ENCODE measurements around the gene EHD1. TPM values are rescaled to one million over a fixed set of nuclear protein-coding genes. Genes with fewer than 3 reads are reported as not detected.

The EHD1 gene
- total and polyA plus RNA-seq, 9 of the 15 experiments (the other 6 are each of a cell fraction or from before 2014, with no cell fraction given) = 0.46 to 65.0 (median 16.4) TPM

- TF ChIP-seq USF1 (CRISPR knock-in tag; IDR thresholded peaks at IDR 0.05) (no peak), PRPF4 (IDR thresholded peaks at IDR 0.05; ENCODE audit: insufficient read depth, low read depth, low read length, poor library complexity, severe bottlenecking) (no peak), ZNF263 (CRISPR knock-in tag; IDR thresholded peaks at IDR 0.05; ENCODE audit: borderline replicate concordance) (peak; percentile 45), ZFP1 (CRISPR knock-in tag; IDR thresholded peaks at IDR 0.05) (no peak), HEY1 (CRISPR knock-in tag; IDR thresholded peaks at IDR 0.05; ENCODE audit: borderline replicate concordance) (no peak), GABPB1 (CRISPR knock-in tag; IDR thresholded peaks at IDR 0.05) (peak; percentile 49; the same call in 1 of the 2 replicates), PATZ1 (CRISPR knock-in tag; IDR thresholded peaks at IDR 0.05; ENCODE audit: borderline replicate concordance) (no peak), ZNF165 (CRISPR knock-in tag; IDR thresholded peaks at IDR 0.05; ENCODE audit: borderline replicate concordance) (no peak), FOXM1 (IDR thresholded peaks at IDR 0.05; ENCODE audit: low read depth) (peak; percentile 79), FOXM1 (CRISPR knock-in tag; IDR thresholded peaks at IDR 0.05; ENCODE audit: low read depth) (no peak), GABPB2 (CRISPR knock-in tag; conservative IDR thresholded peaks at IDR 0.05) (no peak), PURB (CRISPR knock-in tag; IDR thresholded peaks at IDR 0.05; ENCODE audit: low read depth) (no peak), ZBTB8A (IDR thresholded peaks at IDR 0.05; ENCODE audit: partially characterized antibody) (no peak), MIER1 (IDR thresholded peaks at IDR 0.05; ENCODE audit: low read depth) (no peak), KDM2B (CRISPR knock-in tag; IDR thresholded peaks at IDR 0.05) (0 out of 2 replicates have a peak, but pooled peaks have one; percentile 17), JUN (IDR thresholded peaks at IDR 0.05; ENCODE audit: borderline replicate concordance, low read depth, low read length) (no peak), JUN (CRISPR knock-in tag; IDR thresholded peaks at IDR 0.05; ENCODE audit: borderline replicate concordance) (no peak), MCM7 (IDR thresholded peaks at IDR 0.05) (no peak), ZHX1 (conservative IDR thresholded peaks at IDR 0.05; ENCODE audit: low read length) (no peak), CAMTA2 (CRISPR knock-in tag; conservative IDR thresholded peaks at IDR 0.05) (no peak), ZNF696 (CRISPR knock-in tag; conservative IDR thresholded peaks at IDR 0.05) (no peak), TAL1 (IDR thresholded peaks at IDR 0.05) (no peak), CHCHD3 (CRISPR knock-in tag; IDR thresholded peaks at IDR 0.05) (no peak), EGR1 (conservative IDR thresholded peaks at IDR 0.05) (peak; percentile 89)
Observed at GRCh38 chr11:64916775-64917662, 38.6 kb upstream of the EHD1 start, which contains the start of gene ATG2A (continued).

All from K562 (cell line).